K562 (cell line): Measurements from ENCODE around the gene ADAM22. TPM values are rescaled to one million over a fixed set of nuclear protein-coding genes. Genes with fewer than 3 reads are reported as not detected.

Experiments used
- ATF1 ChIP-seq, 2 experiments: fragments of 450-650 bp in 1 of 2; IDR thresholded peaks; 2 replicates each; pipeline ENCODE4 v1.6.1; 2016; ENCODE audit warnings: missing compliant biosample characterization in 1 of 2, missing genetic modification characterization in 1 of 2
- CEBPG ChIP-seq, 3 experiments: fragments of 200-800 bp in 1 of 3; sonication (Bioruptor generic) in 1 of 3; sonication (generic) in 1 of 3; formaldehyde crosslinking in 1 of 3; IDR thresholded peaks in 2 of 3; conservative IDR thresholded peaks in 1 of 3; 2 replicates each; pipeline versions ENCODE4 v1.6.1 to v1.8.0; 2016 to 2022; ENCODE audit warnings: missing compliant biosample characterization in 2 of 3, missing genetic modification characterization in 2 of 3, mild to moderate bottlenecking in 1 of 3, missing genetic modification reagents in 1 of 3
- KDM1A ChIP-seq, 2 experiments: fragments of 450-650 bp; IDR thresholded peaks; 2 replicates each; pipeline ENCODE4 v1.6.1; 2016; ENCODE audit warnings: mild to moderate bottlenecking in 2 of 2
- MTA2 ChIP-seq: fragments of 450-650 bp; IDR thresholded peaks from 2 replicates; pipeline ENCODE4 v1.6.1; 2016; ENCODE audit warnings: low read depth
- NONO ChIP-seq, 2 experiments: fragments of 200-400 bp in 1 of 2; fragments of 450-650 bp in 1 of 2; formaldehyde crosslinking in 1 of 2; IDR thresholded peaks; 2 replicates each; pipeline ENCODE4 v1.6.1; 2017; ENCODE audit warnings: low read depth in 2 of 2, mild to moderate bottlenecking in 2 of 2, moderate library complexity in 2 of 2, low read length in 1 of 2
- POLR2AphosphoS5 ChIP-seq: IDR thresholded peaks from 2 replicates; pipeline ENCODE4 v1.6.1; 2011; ENCODE audit warnings: mild to moderate bottlenecking, low read depth, low read length, moderate library complexity; ENCODE audit not compliant: control insufficient read depth, insufficient read depth
- RNF2 ChIP-seq: sonication (generic); IDR thresholded peaks from 2 replicates; pipeline ENCODE4 v1.6.1; 2016
- SIX5 ChIP-seq, 2 experiments: IDR thresholded peaks; 2 replicates each; pipeline ENCODE4 v1.6.1; 2011; ENCODE audit warnings: low read length in 2 of 2, borderline replicate concordance in 1 of 2, low read depth in 1 of 2, mild to moderate bottlenecking in 1 of 2, moderate library complexity in 1 of 2; ENCODE audit not compliant: insufficient read depth in 1 of 2
- SRSF1 ChIP-seq: fragments of 200-400 bp; formaldehyde crosslinking; IDR thresholded peaks from 2 replicates; pipeline ENCODE4 v1.6.1; 2017; ENCODE audit warnings: mild to moderate bottlenecking, low read depth, low read length, moderate library complexity
- TBL1XR1 ChIP-seq, 2 experiments: IDR thresholded peaks; 2 replicates each; pipeline ENCODE4 v1.6.1; 2012; ENCODE audit warnings: improper control_type of control experiment in 2 of 2, low read length in 2 of 2, mild to moderate bottlenecking in 1 of 2
- TEAD4 ChIP-seq, 2 experiments: sonication (generic) in 1 of 2; formaldehyde crosslinking in 1 of 2; IDR thresholded peaks; 2 replicates each; pipeline versions ENCODE4 v1.6.1 to v1.8.0; 2012 to 2022; ENCODE audit warnings: borderline replicate concordance in 1 of 2, inconsistent platforms in 1 of 2, low read length in 1 of 2, mild to moderate bottlenecking in 1 of 2, missing genetic modification reagents in 1 of 2
- ZFX ChIP-seq: sonication (generic); formaldehyde crosslinking; IDR thresholded peaks from 2 replicates; pipeline ENCODE4 v1.8.0; 2022; ENCODE audit warnings: mild to moderate bottlenecking, missing genetic modification reagents, moderate library complexity
- ZSCAN32 ChIP-seq: fragments of 450-650 bp; formaldehyde crosslinking; IDR thresholded peaks from 2 replicates; pipeline ENCODE4 v1.4.0; 2020; ENCODE audit warnings: mild to moderate bottlenecking, moderate library complexity
- polyA plus RNA-seq, 8 experiments: library from polyadenylated mRNA; depleted of rRNA in 4 of 8; stranded (reverse) in 5 of 8; unstranded in 3 of 8; fragments of >200 nt; fragmentation: Nextera tagmentation in 2 of 8; fragmentation: Illumina TruSeq in 1 of 8; extraction: Ambion mirVana in 2 of 8; extraction: Trizol in 1 of 8; gene quantifications; 2 replicates each; pipeline versions ENCODE4 v1.2.1 to v1.2.3, GENCODE V29; 2011 to 2014; ENCODE audit warnings: inconsistent platforms in 1 of 8, missing spikeins in 1 of 8
- total RNA-seq, 7 experiments: library from RNA; depleted of rRNA in 6 of 7; stranded (reverse); fragments of >200 nt in 6 of 7; fragmentation: Illumina TruSeq in 2 of 7; extraction: Trizol in 2 of 7; gene quantifications; 2 replicates each; pipeline versions ENCODE4 v1.2.1 to v1.2.3, GENCODE V29; 2011 to 2021; ENCODE audit warnings: low replicate concordance in 1 of 7
- TF ChIP-seq, protein P1 (sequence below), 2 experiments: fragments of 450-650 bp; formaldehyde crosslinking in 1 of 2; IDR thresholded peaks; 2 replicates each; pipeline versions ENCODE4 v1.4.0 to v1.6.1; 2014 to 2020; ENCODE audit warnings: mild to moderate bottlenecking in 2 of 2, borderline replicate concordance in 1 of 2, low read depth in 1 of 2
- TF ChIP-seq, protein P2 (sequence below): fragments of 250-450 bp; sonication (Bioruptor Pico); IDR thresholded peaks from 2 replicates; pipeline ENCODE4 v1.8.0; 2022; ENCODE audit warnings: moderate library complexity, mild to moderate bottlenecking, inconsistent platforms

ADAM22 gene
- total and polyA plus RNA-seq, 9 of the 15 experiments (the other 6 are each of a cell fraction or from before 2014, with no cell fraction given), result 0.01 to 0.58 (median 0.18) TPM

DNA sequence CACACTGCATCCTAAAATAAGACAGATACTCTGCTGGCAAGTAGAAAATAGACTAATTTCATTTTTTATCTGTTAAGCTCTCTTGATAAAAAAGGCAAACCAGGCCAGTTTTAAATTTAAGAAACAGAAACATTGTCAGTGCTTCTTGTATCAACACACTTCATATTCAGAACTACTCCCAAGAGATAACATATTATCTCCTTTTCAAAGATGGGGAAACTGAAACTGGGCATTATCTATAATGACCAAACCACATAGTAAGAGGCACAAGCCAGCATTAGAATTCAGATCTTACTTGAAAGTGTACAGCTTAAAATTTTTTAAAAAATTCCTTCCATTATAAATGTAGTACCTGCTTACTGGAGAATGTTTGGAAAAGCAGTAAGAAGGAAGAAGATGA, 271.1 kb downstream of the ADAM22 start (continued):
- TF ChIP-seq TBL1XR1 (IDR thresholded peaks at IDR 0.05; ENCODE audit: low read length in 2 of 2) (no peak), NONO (IDR thresholded peaks at IDR 0.05; ENCODE audit: low read depth in 2 of 2, low read length in 1 of 2) (no peak), CEBPG (CRISPR knock-in tag; IDR thresholded peaks at IDR 0.05) (no peak), CEBPG (tag; conservative IDR thresholded peaks at IDR 0.05 in 1 of 2, IDR thresholded peaks at IDR 0.05 in 1 of 2) (no peak), SRSF1 (no peak), TEAD4 (IDR thresholded peaks at IDR 0.05; ENCODE audit: low read length) (peak; percentile 73), TEAD4 (CRISPR knock-in tag; IDR thresholded peaks at IDR 0.05; ENCODE audit: borderline replicate concordance) (no peak), ZSCAN32 (CRISPR knock-in tag) (no peak), SIX5 (IDR thresholded peaks at IDR 0.05; ENCODE audit: borderline replicate concordance in 1 of 2, insufficient read depth in 1 of 2, low read depth in 1 of 2, low read length in 2 of 2) (no peak), MTA2 (0 out of 2 replicates have a peak, but pooled peaks have one; percentile 30), ZFX (CRISPR knock-in tag) (no peak), POLR2AphosphoS5 (no peak), RNF2 (no peak), ATF1 (CRISPR knock-in tag; IDR thresholded peaks at IDR 0.05) (no peak), ATF1 (tag; IDR thresholded peaks at IDR 0.05) (no peak), KDM1A (IDR thresholded peaks at IDR 0.05) (no peak)
- TF ChIP-seq, protein P1, sequence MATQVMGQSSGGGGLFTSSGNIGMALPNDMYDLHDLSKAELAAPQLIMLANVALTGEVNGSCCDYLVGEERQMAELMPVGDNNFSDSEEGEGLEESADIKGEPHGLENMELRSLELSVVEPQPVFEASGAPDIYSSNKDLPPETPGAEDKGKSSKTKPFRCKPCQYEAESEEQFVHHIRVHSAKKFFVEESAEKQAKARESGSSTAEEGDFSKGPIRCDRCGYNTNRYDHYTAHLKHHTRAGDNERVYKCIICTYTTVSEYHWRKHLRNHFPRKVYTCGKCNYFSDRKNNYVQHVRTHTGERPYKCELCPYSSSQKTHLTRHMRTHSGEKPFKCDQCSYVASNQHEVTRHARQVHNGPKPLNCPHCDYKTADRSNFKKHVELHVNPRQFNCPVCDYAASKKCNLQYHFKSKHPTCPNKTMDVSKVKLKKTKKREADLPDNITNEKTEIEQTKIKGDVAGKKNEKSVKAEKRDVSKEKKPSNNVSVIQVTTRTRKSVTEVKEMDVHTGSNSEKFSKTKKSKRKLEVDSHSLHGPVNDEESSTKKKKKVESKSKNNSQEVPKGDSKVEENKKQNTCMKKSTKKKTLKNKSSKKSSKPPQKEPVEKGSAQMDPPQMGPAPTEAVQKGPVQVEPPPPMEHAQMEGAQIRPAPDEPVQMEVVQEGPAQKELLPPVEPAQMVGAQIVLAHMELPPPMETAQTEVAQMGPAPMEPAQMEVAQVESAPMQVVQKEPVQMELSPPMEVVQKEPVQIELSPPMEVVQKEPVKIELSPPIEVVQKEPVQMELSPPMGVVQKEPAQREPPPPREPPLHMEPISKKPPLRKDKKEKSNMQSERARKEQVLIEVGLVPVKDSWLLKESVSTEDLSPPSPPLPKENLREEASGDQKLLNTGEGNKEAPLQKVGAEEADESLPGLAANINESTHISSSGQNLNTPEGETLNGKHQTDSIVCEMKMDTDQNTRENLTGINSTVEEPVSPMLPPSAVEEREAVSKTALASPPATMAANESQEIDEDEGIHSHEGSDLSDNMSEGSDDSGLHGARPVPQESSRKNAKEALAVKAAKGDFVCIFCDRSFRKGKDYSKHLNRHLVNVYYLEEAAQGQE (IDR thresholded peaks at IDR 0.05; ENCODE audit: borderline replicate concordance), result no peak
- TF ChIP-seq, protein P1 (CRISPR knock-in tag; IDR thresholded peaks at IDR 0.05; ENCODE audit: low read depth), result no peak
- TF ChIP-seq, protein P2, sequence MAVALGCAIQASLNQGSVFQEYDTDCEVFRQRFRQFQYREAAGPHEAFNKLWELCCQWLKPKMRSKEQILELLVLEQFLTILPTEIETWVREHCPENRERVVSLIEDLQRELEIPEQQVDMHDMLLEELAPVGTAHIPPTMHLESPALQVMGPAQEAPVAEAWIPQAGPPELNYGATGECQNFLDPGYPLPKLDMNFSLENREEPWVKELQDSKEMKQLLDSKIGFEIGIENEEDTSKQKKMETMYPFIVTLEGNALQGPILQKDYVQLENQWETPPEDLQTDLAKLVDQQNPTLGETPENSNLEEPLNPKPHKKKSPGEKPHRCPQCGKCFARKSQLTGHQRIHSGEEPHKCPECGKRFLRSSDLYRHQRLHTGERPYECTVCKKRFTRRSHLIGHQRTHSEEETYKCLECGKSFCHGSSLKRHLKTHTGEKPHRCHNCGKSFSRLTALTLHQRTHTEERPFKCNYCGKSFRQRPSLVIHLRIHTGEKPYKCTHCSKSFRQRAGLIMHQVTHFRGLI (CRISPR knock-in tag), result peak; percentile 44; the same call in 1 of the 2 replicates
